Smooth muscle cell (in vitro differentiated cells): ENCODE data around the gene ANKEF1. TPM values are rescaled to one million over a fixed set of nuclear protein-coding genes. Genes with fewer than 3 reads are reported as not detected.

ENCODE experiments used
- DNase-seq: peaks from one replicate; lab custom pipeline; 2025; ENCODE audit not compliant: unreplicated experiment; lab: John Stamatoyannopoulos, UW
- H2AFZ ChIP-seq: fragments of 200-600 bp; sonication (generic); 2 replicates; pipeline ENCODE4 v1.6.0; 2016; ENCODE audit warnings: antibody characterized with exemption, low read depth, mild to moderate bottlenecking
- H3F3A ChIP-seq: fragments of 200-600 bp; sonication (generic); 2 replicates; pipeline ENCODE4 v1.6.0; 2017; ENCODE audit warnings: antibody characterized with exemption, low read depth
- H3K27ac ChIP-seq: fragments of 200-600 bp; sonication (generic); 2 replicates; pipeline ENCODE4 v1.5.1; 2016; ENCODE audit warnings: low read depth, mild to moderate bottlenecking
- H3K27me3 ChIP-seq: fragments of 200-600 bp; sonication (generic); 2 replicates; pipeline ENCODE4 v1.6.1; 2016; ENCODE audit warnings: low read depth, mild to moderate bottlenecking
- H3K36me3 ChIP-seq: fragments of 200-600 bp; sonication (generic); 2 replicates; pipeline ENCODE4 v1.5.1; 2016; ENCODE audit warnings: low read depth
- H3K4me1 ChIP-seq: fragments of 200-600 bp; sonication (generic); 2 replicates; pipeline ENCODE4 v1.5.1; 2016; ENCODE audit warnings: low read depth
- H3K4me2 ChIP-seq: fragments of 200-600 bp; sonication (generic); 2 replicates; pipeline ENCODE4 v1.6.0; 2016; ENCODE audit warnings: mild to moderate bottlenecking
- H3K4me3 ChIP-seq: fragments of 200-600 bp; sonication (generic); 2 replicates; pipeline ENCODE4 v1.5.1; 2016; ENCODE audit warnings: mild to moderate bottlenecking
- H3K79me2 ChIP-seq: fragments of 200-600 bp; sonication (generic); 2 replicates; pipeline ENCODE4 v1.6.0; 2016; ENCODE audit warnings: low read depth, mild to moderate bottlenecking
- H3K9ac ChIP-seq: fragments of 200-600 bp; sonication (generic); 2 replicates; pipeline ENCODE4 v1.6.0; 2016; ENCODE audit warnings: low read depth
- H3K9me3 ChIP-seq: fragments of 200-600 bp; sonication (generic); replicated peaks from 2 replicates; pipeline ENCODE4 v1.5.1; 2016; ENCODE audit warnings: low read depth
- H4K20me1 ChIP-seq: fragments of 200-600 bp; sonication (generic); 2 replicates; pipeline ENCODE4 v1.6.0; 2016; ENCODE audit warnings: low read depth
- CTCF ChIP-seq: fragments of 200-600 bp; sonication (generic); IDR thresholded peaks from 2 replicates; pipeline ENCODE4 v1.5.1; 2017; ENCODE audit warnings: borderline replicate concordance, mild to moderate bottlenecking, antibody characterized with exemption; ENCODE audit not compliant: insufficient read depth, poor library complexity, severe bottlenecking
- WGBS: methylation state at CpG from one replicate; pipeline ENCODE4 v1.1.7; 2016; ENCODE audit warnings: low lambda C conversion rate; 5-methylcytosine and 5-hydroxymethylcytosine counted together
- polyA plus RNA-seq: library from polyadenylated mRNA; unstranded; fragments of >200 nt; fragmentation: Nextera tagmentation; extraction: Ambion mirVana; gene quantifications from 2 replicates; pipeline ENCODE4 v1.2.1, GENCODE V29; 2016
- total RNA-seq: library from RNA; depleted of rRNA; stranded (reverse); fragments of >200 nt; gene quantifications from 2 replicates; pipeline ENCODE4 v1.2.3, GENCODE V29; 2014

The ANKEF1 gene
- total and polyA plus RNA-seq, 2 experiments from 2014 or later = 0.09 to 1.8 TPM

GRCh38 chr20:10007747-10008146, 27.0 kb upstream of the ANKEF1 start:
- WGBS = 99% methylated on average over 5 of the region's 5 CpGs
- Histone ChIP-seq H3K36me3 (no peaks in the 10 kb centered on the region), H3K27me3 (no peaks in the 10 kb centered on the region), H3K27ac (no peak overlapping the region), H3K4me2 (no peak overlapping the region), H4K20me1 (no peaks in the 10 kb centered on the region), H3K4me3 (no peak overlapping the region), H2AFZ (no peak overlapping the region), H3K9me3 (no peaks in the 10 kb centered on the region), H3F3A (no peaks in the 10 kb centered on the region), H3K4me1 (no peaks in the 10 kb centered on the region), H3K9ac (no peak overlapping the region), H3K79me2 (no peaks in the 10 kb centered on the region)
- no peak for DNase-seq
- no peak for TF ChIP-seq CTCF

DNA sequence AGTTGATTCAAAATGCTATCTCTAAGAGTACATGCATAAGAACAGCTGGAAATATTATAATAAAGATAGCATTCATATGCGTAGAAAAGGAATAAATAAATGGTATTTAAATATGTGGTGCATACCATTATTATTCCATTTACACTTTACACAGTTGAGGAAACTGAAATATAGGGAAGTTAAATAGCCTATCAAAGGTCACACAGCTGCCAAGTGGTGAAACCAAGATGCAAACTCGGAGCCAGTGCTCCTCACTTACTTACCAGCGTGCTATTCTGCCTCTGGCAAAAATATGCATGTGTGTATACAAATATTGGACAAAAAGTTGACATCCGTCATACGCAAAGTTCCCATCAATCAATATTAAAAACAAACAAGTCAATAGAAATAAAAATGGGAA, 22.3 kb upstream of the ANKEF1 start:
- Histone ChIP-seq H3K27me3 (no peaks in the 10 kb centered on the region), H3F3A (no peaks in the 10 kb centered on the region), H3K4me1 (no peaks in the 10 kb centered on the region), H3K79me2 (no peaks in the 10 kb centered on the region), H3K4me2 (no peak overlapping the region), H3K9me3 (no peaks in the 10 kb centered on the region), H3K36me3 (no peaks in the 10 kb centered on the region), H2AFZ (no peak overlapping the region), H3K27ac (no peak overlapping the region), H4K20me1 (no peaks in the 10 kb centered on the region), H3K4me3 (no peak overlapping the region), H3K9ac (no peak overlapping the region)
- 70% methylated on average over 5 of the region's 5 CpGs for WGBS
- no peak for TF ChIP-seq CTCF
- DNase-seq = no peak

- Histone ChIP-seq H4K20me1 (no peaks in the 10 kb centered on the region), H3K4me2 (no peak overlapping the region), H3K27ac (no peak overlapping the region), H3K4me3 (no peak overlapping the region), H3K9me3 (no peaks in the 10 kb centered on the region), H2AFZ (no peak overlapping the region), H3K9ac (no peak overlapping the region), H3K79me2 (no peaks in the 10 kb centered on the region), H3K27me3 (peaks cover 8% of the 10 kb centered on the region), H3K36me3 (no peaks in the 10 kb centered on the region), H3F3A (no peaks in the 10 kb centered on the region), H3K4me1 (no peaks in the 10 kb centered on the region)
- 83% methylated on average over 5 of the region's 5 CpGs for WGBS
- TF ChIP-seq CTCF = no peak
- DNase-seq = no peak
Measured at GRCh38 chr20:10014431-10014830, 20.4 kb upstream of the ANKEF1 start.

DNA sequence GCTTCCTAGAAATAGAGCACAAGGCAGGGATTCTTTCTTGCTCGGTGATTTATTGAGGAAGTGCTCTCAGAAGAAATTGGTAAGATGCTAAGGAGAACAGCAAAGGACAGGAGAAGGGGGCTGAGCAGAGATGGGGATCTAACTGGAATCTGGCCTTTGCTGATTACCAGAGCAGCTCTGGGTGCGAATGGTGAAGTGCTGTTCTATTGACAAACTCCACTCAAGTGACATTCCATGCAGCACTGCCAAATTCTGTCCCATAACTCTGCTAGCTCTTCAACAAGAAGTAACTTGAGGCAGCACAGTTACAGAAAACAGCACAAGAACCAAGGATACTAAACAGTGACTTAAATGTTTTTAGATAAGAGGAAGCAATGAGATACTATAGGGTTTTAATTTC, 13.8 kb upstream of the ANKEF1 start:
- H3K4me2 ChIP-seq = no peak overlapping the region
- WGBS = 66% methylated on average over 2 of the region's 2 CpGs
- DNase-seq = no peak
- H3K27ac ChIP-seq = no peak overlapping the region
- H3K36me3 ChIP-seq = no peaks in the 10 kb centered on the region
- TF ChIP-seq CTCF = no peak
- H2AFZ ChIP-seq = no peak overlapping the region
- peaks cover 13% of the 10 kb centered on the region for H3K27me3 ChIP-seq
- H3K4me1 ChIP-seq = no peaks in the 10 kb centered on the region
- no peak overlapping the region for H3K9ac ChIP-seq
- no peaks in the 10 kb centered on the region for H3K79me2 ChIP-seq
- H3K4me3 ChIP-seq = no peak overlapping the region
- H3F3A ChIP-seq = no peaks in the 10 kb centered on the region
- H3K9me3 ChIP-seq = no peaks in the 10 kb centered on the region
- no peaks in the 10 kb centered on the region for H4K20me1 ChIP-seq
